Erythroblast (primary cell): ENCODE data around the gene AXIN1.

Experiments
- GATA1 ChIP-seq: IDR thresholded peaks from 2 replicates; pipeline ENCODE4 v1.6.1; 2011; ENCODE audit warnings: low read depth, mild to moderate bottlenecking, control low read depth, low read length, moderate library complexity
- POLR2A ChIP-seq: IDR thresholded peaks from 2 replicates; pipeline ENCODE4 v1.6.1; 2011; ENCODE audit warnings: mild to moderate bottlenecking, low read length

DNA sequence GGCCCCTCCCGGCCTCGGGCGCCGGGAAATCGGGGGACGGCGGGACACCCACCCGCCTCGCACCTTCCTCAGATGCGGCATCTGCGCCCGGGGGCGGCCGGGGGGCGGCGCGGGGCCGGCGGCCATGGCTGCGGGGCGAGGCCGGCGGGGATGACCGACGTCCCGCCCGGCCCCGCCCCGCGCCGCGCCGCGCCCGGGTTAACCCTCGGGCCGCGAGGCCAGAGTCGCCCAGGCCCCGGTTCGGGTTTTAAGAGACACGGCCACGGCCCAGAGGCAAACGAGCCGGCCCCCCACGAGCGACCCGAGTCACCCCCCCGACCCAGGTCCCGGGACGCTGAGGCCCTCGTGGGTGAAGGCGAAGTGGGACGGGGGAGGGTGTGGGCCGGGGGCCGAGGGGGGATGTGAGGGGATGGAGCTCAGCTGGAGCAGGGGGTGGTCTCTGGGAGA lies 76.7 kb downstream of the AXIN1 start, which contains the start of gene RGS11:
- TF ChIP-seq POLR2A (no peak), GATA1 (no peak)
